ENCODE measurements around the gene BCL7C. TPM values are rescaled to one million over a fixed set of nuclear protein-coding genes. Genes with fewer than 3 reads are reported as not detected.
"Not testable (repeated sequence)": the region's sequence is repeated elsewhere in the genome, so short reads cannot be mapped to it uniquely, and the experiment has no call there.

Gene BCL7C
- polyA plus RNA-seq (2013, experiment 1 of 2) = 19.2 TPM
- 20.5 TPM for polyA plus RNA-seq (2013, experiment 2 of 2)

DNA sequence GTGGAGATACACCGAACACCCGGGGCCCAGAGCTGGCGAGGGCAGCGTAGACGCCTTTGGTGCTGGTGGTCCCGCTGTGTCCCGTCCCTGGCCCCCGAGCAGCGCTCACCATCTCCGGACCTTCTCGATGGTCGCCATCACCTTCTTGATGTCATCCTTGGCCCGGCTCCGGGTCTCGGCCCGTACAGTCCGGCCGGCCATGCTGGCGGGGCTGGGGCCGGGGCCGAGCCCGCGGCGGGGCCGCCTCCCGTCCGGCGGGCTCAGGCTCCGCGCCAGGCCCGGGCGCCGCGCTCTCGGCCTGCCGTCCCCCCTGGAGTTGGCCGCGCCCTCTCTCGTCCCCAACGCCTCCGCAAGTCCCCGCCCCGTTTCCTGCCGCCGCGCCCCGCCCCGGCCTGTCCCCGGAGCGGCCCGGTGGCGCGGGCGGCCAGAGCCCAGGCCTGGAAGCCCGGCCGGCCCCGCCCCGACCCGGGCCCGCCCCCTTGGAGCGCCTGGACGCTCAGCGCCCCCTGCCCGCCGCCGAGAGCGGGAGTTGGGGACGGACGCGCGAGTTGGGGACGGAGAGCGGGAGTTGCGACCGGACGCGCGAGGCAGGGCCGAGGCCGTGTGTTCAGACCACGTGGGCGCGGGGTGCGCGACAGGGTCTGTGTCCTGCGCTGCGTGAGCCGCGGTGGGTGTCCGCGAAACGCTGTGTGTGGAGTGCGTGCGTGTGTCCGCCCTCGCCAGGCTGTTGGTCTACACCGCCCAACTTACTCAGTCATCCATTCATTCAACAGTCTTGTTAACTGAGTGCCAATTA lies at the start of gene BCL7C:
Gene BCL7C, minus strand, starts transcription at position 334 of the 796 bp plus-strand sequence. Its CDS starts 133 bp downstream, at position 201.
- H3K9me3 ChIP-seq (ENCODE audit: insufficient read depth, low read depth, low read length) = no peaks in the 10 kb centered on the region
- peak within 1 kb of the TSS; percentile 40; the same call in 1 of the 2 replicates for H3K27ac ChIP-seq (ENCODE audit: low read depth, low read length)
- H3K36me3 ChIP-seq (ENCODE audit: insufficient read depth, low read length) = peaks cover 12% of the 10 kb centered on the region; the same call in 1 of the 2 replicates
- WGBS = under 1% methylated on average over 97 of the region's 97 CpGs
- H3K4me3 ChIP-seq (ENCODE audit: low read length) = peak within 1 kb of the TSS; percentile 94
- H3K27me3 ChIP-seq (ENCODE audit: insufficient read depth, low read length) = peaks cover 15% of the 10 kb centered on the region
- peaks cover 15% of the 10 kb centered on the region; the same call in 1 of the 2 replicates for H3K4me1 ChIP-seq (ENCODE audit: insufficient read depth, low read length)
- peak within 1 kb of the TSS; percentile 89 for H3K9ac ChIP-seq (ENCODE audit: low read depth, low read length)

GRCh38 chr16:30942426-30942806 lies 48.5 kb upstream of the BCL7C start:
- Histone ChIP-seq H3K4me1 (ENCODE audit: insufficient read depth, low read length) (peaks cover 7% of the 10 kb centered on the region; the same call in 1 of the 2 replicates), H3K9ac (ENCODE audit: low read depth, low read length) (no peak overlapping the region), H3K27ac (ENCODE audit: low read depth, low read length) (peak overlapping the region; percentile 68; the same call in 1 of the 2 replicates), H3K4me3 (ENCODE audit: low read length) (no peak overlapping the region), H3K27me3 (ENCODE audit: insufficient read depth, low read length) (no peaks in the 10 kb centered on the region), H3K9me3 (ENCODE audit: insufficient read depth, low read depth, low read length) (no peaks in the 10 kb centered on the region), H3K36me3 (ENCODE audit: insufficient read depth, low read length) (peaks cover 52% of the 10 kb centered on the region)
- 71% methylated on average over 4 of the region's 4 CpGs for WGBS

DNA sequence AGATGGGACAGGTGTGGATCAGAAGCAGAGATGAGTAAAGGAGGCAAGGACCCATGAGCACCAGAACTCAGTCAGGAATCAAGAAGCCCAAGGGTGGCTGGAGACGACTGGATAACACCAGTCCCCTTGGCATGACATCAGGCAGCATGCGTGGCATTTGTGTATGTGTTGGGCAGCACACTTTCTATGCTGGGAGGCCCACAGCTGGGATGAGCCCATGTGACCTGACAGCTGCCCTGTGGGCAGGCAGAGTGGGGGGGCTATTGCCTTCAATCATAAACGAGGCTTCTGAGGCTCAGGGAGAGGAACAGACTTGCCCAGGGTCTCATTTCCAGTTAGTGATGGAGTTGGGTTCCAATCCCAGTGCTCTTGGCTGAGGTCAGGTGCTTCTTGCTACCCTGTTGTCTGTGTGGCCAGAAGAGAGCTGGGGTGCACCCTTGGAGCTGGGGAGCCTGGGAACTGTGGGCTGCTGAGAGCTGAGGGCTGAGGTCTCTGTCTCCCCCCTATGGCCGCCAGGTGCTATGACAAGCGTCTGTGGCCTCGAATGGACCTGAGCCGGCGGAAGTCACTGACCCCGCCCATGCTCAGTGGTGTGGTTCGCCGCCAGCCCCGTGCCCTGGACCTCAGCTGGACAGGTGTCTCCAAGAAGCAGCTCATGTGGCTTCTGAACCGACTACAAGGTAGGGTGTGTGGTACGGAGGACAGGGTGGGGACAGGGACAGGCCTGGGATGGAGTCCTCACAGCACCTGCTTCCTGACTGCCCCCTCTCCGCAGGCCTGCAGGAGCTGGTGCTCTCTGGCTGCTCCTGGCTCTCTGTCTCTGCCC lies 47.9 kb upstream of the BCL7C start:
- Histone ChIP-seq H3K4me3 (ENCODE audit: low read length) (no peak overlapping the region), H3K27ac (ENCODE audit: low read depth, low read length) (peak overlapping the region; percentile 68; the same call in 1 of the 2 replicates), H3K36me3 (ENCODE audit: insufficient read depth, low read length) (peaks cover 56% of the 10 kb centered on the region), H3K9ac (ENCODE audit: low read depth, low read length) (no peak overlapping the region), H3K27me3 (ENCODE audit: insufficient read depth, low read length) (no peaks in the 10 kb centered on the region), H3K9me3 (ENCODE audit: insufficient read depth, low read depth, low read length) (no peaks in the 10 kb centered on the region), H3K4me1 (ENCODE audit: insufficient read depth, low read length) (0 out of 2 replicates have a peak, but pooled peaks cover 2% of the 10 kb centered on the region)
- 28% methylated on average over 15 of the region's 15 CpGs for WGBS

DNA sequence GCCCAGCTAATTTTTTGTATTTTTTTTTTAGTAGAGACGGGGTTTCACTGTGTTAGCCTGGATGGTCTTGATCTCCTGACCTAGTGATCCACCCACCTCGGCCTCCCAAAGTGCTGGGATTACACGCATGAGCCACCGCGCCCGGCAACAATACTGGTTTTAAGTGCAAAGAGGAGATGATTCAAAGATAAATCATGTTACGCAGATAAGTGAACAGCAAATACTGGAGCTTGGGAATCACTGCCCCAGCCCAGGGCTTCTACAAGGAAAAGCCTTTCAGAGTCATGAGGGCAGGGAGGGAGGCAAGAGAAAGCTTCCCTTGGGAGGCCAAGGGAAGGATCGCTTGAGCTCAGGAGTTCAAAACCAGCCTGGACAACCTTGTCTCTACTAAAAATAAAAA lies 45.7 kb upstream of the BCL7C start:
- peaks cover 55% of the 10 kb centered on the region for H3K36me3 ChIP-seq (ENCODE audit: insufficient read depth, low read length)
- H3K4me3 ChIP-seq (ENCODE audit: low read length); H3K4me1 ChIP-seq (ENCODE audit: insufficient read depth, low read length); H3K27me3 ChIP-seq (ENCODE audit: insufficient read depth, low read length); H3K9me3 ChIP-seq (ENCODE audit: insufficient read depth, low read depth, low read length); H3K9ac ChIP-seq (ENCODE audit: low read depth, low read length); H3K27ac ChIP-seq (ENCODE audit: low read depth, low read length): not testable (repeated sequence)
- WGBS = 95% methylated on average over 8 of the region's 8 CpGs

- H3K36me3 ChIP-seq (ENCODE audit: insufficient read depth, low read length) = peaks cover 47% of the 10 kb centered on the region
- no peaks in the 10 kb centered on the region for H3K27me3 ChIP-seq (ENCODE audit: insufficient read depth, low read length)
- no peaks in the 10 kb centered on the region for H3K9me3 ChIP-seq (ENCODE audit: insufficient read depth, low read depth, low read length)
- no peak overlapping the region for H3K9ac ChIP-seq (ENCODE audit: low read depth, low read length)
- H3K4me1 ChIP-seq (ENCODE audit: insufficient read depth, low read length) = no peaks in the 10 kb centered on the region
- no peak overlapping the region for H3K4me3 ChIP-seq (ENCODE audit: low read length)
- WGBS = 91% methylated on average over 5 of the region's 5 CpGs
- no peak overlapping the region for H3K27ac ChIP-seq (ENCODE audit: low read depth, low read length)
These were observed 43.8 kb upstream of the BCL7C start for GRCh38 chr16:30937692-30938091.

- Histone ChIP-seq H3K36me3 (ENCODE audit: insufficient read depth, low read length) (peaks cover 60% of the 10 kb centered on the region), H3K4me1 (ENCODE audit: insufficient read depth, low read length) (no peaks in the 10 kb centered on the region), H3K27me3 (ENCODE audit: insufficient read depth, low read length) (no peaks in the 10 kb centered on the region), H3K27ac (ENCODE audit: low read depth, low read length) (no peak overlapping the region), H3K9ac (ENCODE audit: low read depth, low read length) (no peak overlapping the region), H3K4me3 (ENCODE audit: low read length) (no peak overlapping the region), H3K9me3 (ENCODE audit: insufficient read depth, low read depth, low read length) (no peaks in the 10 kb centered on the region)
- 75% methylated on average over 12 of the region's 12 CpGs for WGBS
These were observed 41.1 kb upstream of the BCL7C start for GRCh38 chr16:30934827-30935557.

- no peak overlapping the region for H3K9ac ChIP-seq (ENCODE audit: low read depth, low read length)
- H3K9me3 ChIP-seq (ENCODE audit: insufficient read depth, low read depth, low read length) = no peaks in the 10 kb centered on the region
- WGBS = 78% methylated on average over 12 of the region's 12 CpGs
- H3K27me3 ChIP-seq (ENCODE audit: insufficient read depth, low read length) = no peaks in the 10 kb centered on the region
- peaks cover 72% of the 10 kb centered on the region for H3K36me3 ChIP-seq (ENCODE audit: insufficient read depth, low read length)
- no peak overlapping the region for H3K4me3 ChIP-seq (ENCODE audit: low read length)
- H3K27ac ChIP-seq (ENCODE audit: low read depth, low read length) = no peak overlapping the region
- no peaks in the 10 kb centered on the region for H3K4me1 ChIP-seq (ENCODE audit: insufficient read depth, low read length)
These were observed 37.3 kb upstream of the BCL7C start for GRCh38 chr16:30931068-30931650.

- no peak overlapping the region for H3K4me3 ChIP-seq (ENCODE audit: low read length)
- H3K36me3 ChIP-seq (ENCODE audit: insufficient read depth, low read length) = peaks cover 67% of the 10 kb centered on the region
- no peaks in the 10 kb centered on the region for H3K27me3 ChIP-seq (ENCODE audit: insufficient read depth, low read length)
- no peak overlapping the region for H3K27ac ChIP-seq (ENCODE audit: low read depth, low read length)
- no peaks in the 10 kb centered on the region for H3K9me3 ChIP-seq (ENCODE audit: insufficient read depth, low read depth, low read length)
- H3K9ac ChIP-seq (ENCODE audit: low read depth, low read length) = no peak overlapping the region
- 94% methylated on average over 35 of the region's 35 CpGs for WGBS
- no peaks in the 10 kb centered on the region for H3K4me1 ChIP-seq (ENCODE audit: insufficient read depth, low read length)
These were observed 36.3 kb upstream of the BCL7C start for GRCh38 chr16:30930160-30930571.

GRCh38 chr16:30929167-30929566 lies 35.3 kb upstream of the BCL7C start:
- no peaks in the 10 kb centered on the region for H3K9me3 ChIP-seq (ENCODE audit: insufficient read depth, low read depth, low read length)
- no peaks in the 10 kb centered on the region for H3K27me3 ChIP-seq (ENCODE audit: insufficient read depth, low read length)
- WGBS = 96% methylated on average over 7 of the region's 7 CpGs
- no peak overlapping the region for H3K4me3 ChIP-seq (ENCODE audit: low read length)
- H3K36me3 ChIP-seq (ENCODE audit: insufficient read depth, low read length) = peaks cover 64% of the 10 kb centered on the region
- no peaks in the 10 kb centered on the region for H3K4me1 ChIP-seq (ENCODE audit: insufficient read depth, low read length)
- H3K9ac ChIP-seq (ENCODE audit: low read depth, low read length) = no peak overlapping the region
- no peak overlapping the region for H3K27ac ChIP-seq (ENCODE audit: low read depth, low read length)

- H3K9me3 ChIP-seq (ENCODE audit: insufficient read depth, low read depth, low read length) = no peaks in the 10 kb centered on the region
- H3K36me3 ChIP-seq (ENCODE audit: insufficient read depth, low read length) = peaks cover 62% of the 10 kb centered on the region
- no peak overlapping the region for H3K27ac ChIP-seq (ENCODE audit: low read depth, low read length)
- no peaks in the 10 kb centered on the region for H3K27me3 ChIP-seq (ENCODE audit: insufficient read depth, low read length)
- WGBS = 95% methylated on average over 9 of the region's 11 CpGs
- no peak overlapping the region for H3K4me3 ChIP-seq (ENCODE audit: low read length)
- no peaks in the 10 kb centered on the region for H3K4me1 ChIP-seq (ENCODE audit: insufficient read depth, low read length)
- no peak overlapping the region for H3K9ac ChIP-seq (ENCODE audit: low read depth, low read length)
These were observed 34.5 kb upstream of the BCL7C start for GRCh38 chr16:30928390-30928789.
